ENCODE measurements around the gene SF3B3. TPM values are rescaled to one million over a fixed set of nuclear protein-coding genes. Genes with fewer than 3 reads are reported as not detected.

SF3B3 gene
- total and polyA plus RNA-seq, 2 of the 13 experiments (the other 11 are each of a cell fraction or from before 2014, with no cell fraction given): 157 to 500 TPM

DNA sequence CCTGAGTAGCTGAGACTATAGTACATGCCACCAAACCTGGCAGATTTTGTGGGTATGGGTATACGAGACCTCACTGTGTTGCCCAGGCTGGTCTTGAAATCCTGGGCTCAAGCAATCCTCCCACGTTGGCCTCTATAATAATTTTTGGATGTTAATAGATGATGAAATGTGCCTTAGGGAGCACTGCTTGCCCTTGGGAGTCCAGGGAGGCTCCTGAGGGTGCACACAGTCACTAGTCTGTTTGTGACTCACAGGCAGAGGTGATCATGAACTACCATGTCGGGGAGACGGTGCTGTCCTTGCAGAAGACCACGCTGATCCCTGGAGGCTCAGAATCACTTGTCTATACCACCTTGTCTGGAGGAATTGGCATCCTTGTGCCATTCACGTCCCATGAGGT lies 46.1 kb downstream of the SF3B3 start:
- no peak for ATAC-seq
- intact Hi-C loops (cut with micrococcal nuclease; ENCODE audit: unreplicated experiment): no loop called here
- POLR2A ChIA-PET: interaction anchor here (1.0 kb wide), 1 partner anchor 18 kb away, joined by 3 read pairs; no protein-coding TSS in a partner anchor
- H3K4me3 ChIP-seq (replicated peaks in 1 of 3; ENCODE audit: insufficient read depth in 1 of 3, low read depth in 2 of 3, low read length in 3 of 3): no peak overlapping the region
- no peak overlapping the region for H2AFZ ChIP-seq (ENCODE audit: low read length)
- no peaks in the 10 kb centered on the region for H3K9me3 ChIP-seq (ENCODE audit: low read length)
- WGBS (ENCODE audit: low lambda C conversion rate): 93% methylated on average over 6 of the region's 6 CpGs
- H3K27me3 ChIP-seq (ENCODE audit: control insufficient read depth in 1 of 2, insufficient read depth in 2 of 2, low read length in 2 of 2): no peaks in the 10 kb centered on the region
- peaks cover 65 to 95% of the 10 kb centered on the region in 2 experiments for H3K36me3 ChIP-seq (replicated peaks in 1 of 2; ENCODE audit: control insufficient read depth in 1 of 2, insufficient read depth in 2 of 2, low read length in 2 of 2)
- in situ Hi-C loops (cut with HindIII; ENCODE audit: extremely low pct_ligation_motif_present, low pct_unique_long_range_greater_than_20kb): no loop called here
- H3K9ac ChIP-seq (ENCODE audit: insufficient read depth, low read depth, low read length): no peak overlapping the region
- no peak overlapping the region for H3K27ac ChIP-seq (ENCODE audit: extremely low read length, insufficient read depth, low read length)
- CTCF ChIA-PET (ENCODE audit: low intra/inter-chr PET ratio, low total read pairs): no interaction called here
- H3K4me2 ChIP-seq (ENCODE audit: low read depth, low read length): no peak overlapping the region
- H3K79me2 ChIP-seq (ENCODE audit: insufficient read depth, low read length): no peaks in the 10 kb centered on the region
- peak; percentile 8 for FAIRE-seq
- TF ChIP-seq POLR2A (IDR thresholded peaks at IDR 0.05; ENCODE audit: insufficient read depth in 1 of 2, low read depth in 2 of 2, low read length in 2 of 2) (peak in 1 of 2 experiments; percentile 31; a peak in 1 of 4 replicates), IKZF4 (CRISPR knock-in tag; IDR thresholded peaks at IDR 0.05; ENCODE audit: borderline replicate concordance, low read depth, not compliant biosample characterization) (no peak), ZNF263 (CRISPR knock-in tag; IDR thresholded peaks at IDR 0.05) (peak; percentile 64; the same call in 1 of the 2 replicates), RBM22 (optimal IDR thresholded peaks at IDR 0.05; ENCODE audit: low read length) (peak; percentile 88)
- TF ChIP-seq, protein P1, sequence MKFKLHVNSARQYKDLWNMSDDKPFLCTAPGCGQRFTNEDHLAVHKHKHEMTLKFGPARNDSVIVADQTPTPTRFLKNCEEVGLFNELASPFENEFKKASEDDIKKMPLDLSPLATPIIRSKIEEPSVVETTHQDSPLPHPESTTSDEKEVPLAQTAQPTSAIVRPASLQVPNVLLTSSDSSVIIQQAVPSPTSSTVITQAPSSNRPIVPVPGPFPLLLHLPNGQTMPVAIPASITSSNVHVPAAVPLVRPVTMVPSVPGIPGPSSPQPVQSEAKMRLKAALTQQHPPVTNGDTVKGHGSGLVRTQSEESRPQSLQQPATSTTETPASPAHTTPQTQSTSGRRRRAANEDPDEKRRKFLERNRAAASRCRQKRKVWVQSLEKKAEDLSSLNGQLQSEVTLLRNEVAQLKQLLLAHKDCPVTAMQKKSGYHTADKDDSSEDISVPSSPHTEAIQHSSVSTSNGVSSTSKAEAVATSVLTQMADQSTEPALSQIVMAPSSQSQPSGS (CRISPR knock-in tag; IDR thresholded peaks at IDR 0.05): no peak
- H3K4me1 ChIP-seq (ENCODE audit: insufficient read depth, low read length): no peaks in the 10 kb centered on the region
- H4K20me1 ChIP-seq (ENCODE audit: insufficient read depth, low read length): peaks cover 16% of the 10 kb centered on the region; the same call in 1 of the 2 replicates
- BruUV-seq (replicated peaks): no TSS peak
- DNase-seq (ENCODE audit: low spot score): no peak

DNA sequence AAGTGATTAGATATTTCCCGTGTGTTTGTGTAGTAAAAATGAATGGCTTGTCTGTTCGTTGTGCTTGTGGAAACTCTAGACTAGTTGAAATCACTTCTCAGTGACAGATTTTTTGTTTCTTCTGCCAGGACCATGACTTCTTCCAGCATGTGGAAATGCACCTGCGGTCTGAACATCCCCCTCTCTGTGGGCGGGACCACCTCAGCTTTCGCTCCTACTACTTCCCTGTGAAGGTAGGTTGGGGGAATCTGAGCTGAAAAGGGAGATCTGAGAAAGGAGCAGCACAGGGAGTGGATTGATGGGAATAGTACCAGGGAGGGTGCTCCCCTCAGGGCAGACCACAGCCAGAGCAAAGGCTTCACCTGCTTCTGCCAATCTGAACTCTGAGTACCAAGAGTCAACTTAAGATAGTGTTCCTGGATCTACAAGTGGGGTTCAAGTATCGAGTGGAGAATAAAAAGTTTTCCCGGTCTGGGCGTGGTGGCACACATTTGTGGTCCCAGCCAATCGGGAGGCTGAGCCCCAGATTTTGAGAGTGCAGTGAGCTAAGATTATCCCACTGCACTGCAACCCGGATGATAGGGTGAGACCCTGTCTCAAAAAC lies 47.5 kb downstream of the SF3B3 start:
- no TSS peak for BruUV-seq (replicated peaks)
- Histone ChIP-seq H3K27me3 (ENCODE audit: control insufficient read depth in 1 of 2, insufficient read depth in 2 of 2, low read length in 2 of 2) (no peaks in the 10 kb centered on the region), H3K9me3 (ENCODE audit: low read length) (no peaks in the 10 kb centered on the region), H3K27ac (ENCODE audit: extremely low read length, insufficient read depth, low read length) (no peak overlapping the region), H3K4me2 (ENCODE audit: low read depth, low read length) (no peak overlapping the region), H3K4me1 (ENCODE audit: insufficient read depth, low read length) (no peaks in the 10 kb centered on the region), H3K4me3 (replicated peaks in 1 of 3; ENCODE audit: insufficient read depth in 1 of 3, low read depth in 2 of 3, low read length in 3 of 3) (no peak overlapping the region), H2AFZ (ENCODE audit: low read length) (no peak overlapping the region), H3K36me3 (replicated peaks in 1 of 2; ENCODE audit: control insufficient read depth in 1 of 2, insufficient read depth in 2 of 2, low read length in 2 of 2) (peaks cover 58 to 82% of the 10 kb centered on the region in 2 experiments), H3K9ac (ENCODE audit: insufficient read depth, low read depth, low read length) (no peak overlapping the region), H3K79me2 (ENCODE audit: insufficient read depth, low read length) (no peaks in the 10 kb centered on the region), H4K20me1 (ENCODE audit: insufficient read depth, low read length) (peaks cover 21% of the 10 kb centered on the region; the same call in 1 of the 2 replicates)
- ChIA-PET CTCF (ENCODE audit: low intra/inter-chr PET ratio, low total read pairs) (no interaction called here), POLR2A (no interaction called here)
- 98% methylated on average over 10 of the region's 10 CpGs for WGBS (ENCODE audit: low lambda C conversion rate)
- no peak for FAIRE-seq
- no peak for TF ChIP-seq ZC3H4 (CRISPR knock-in tag; IDR thresholded peaks at IDR 0.05; ENCODE audit: borderline replicate concordance)
- TF ChIP-seq POLR2AphosphoS5 (IDR thresholded peaks at IDR 0.05; ENCODE audit: low read depth, low read length): 0 out of 2 replicates have a peak, but pooled peaks have one; percentile 20
- no peak for TF ChIP-seq ZNF138 (CRISPR knock-in tag; IDR thresholded peaks at IDR 0.05; ENCODE audit: low read depth)
- no peak for TF ChIP-seq FOXA1 (IDR thresholded peaks at IDR 0.05)
- no peak for TF ChIP-seq FOXA1 (CRISPR knock-in tag; IDR thresholded peaks at IDR 0.05)
- TF ChIP-seq, protein P2, sequence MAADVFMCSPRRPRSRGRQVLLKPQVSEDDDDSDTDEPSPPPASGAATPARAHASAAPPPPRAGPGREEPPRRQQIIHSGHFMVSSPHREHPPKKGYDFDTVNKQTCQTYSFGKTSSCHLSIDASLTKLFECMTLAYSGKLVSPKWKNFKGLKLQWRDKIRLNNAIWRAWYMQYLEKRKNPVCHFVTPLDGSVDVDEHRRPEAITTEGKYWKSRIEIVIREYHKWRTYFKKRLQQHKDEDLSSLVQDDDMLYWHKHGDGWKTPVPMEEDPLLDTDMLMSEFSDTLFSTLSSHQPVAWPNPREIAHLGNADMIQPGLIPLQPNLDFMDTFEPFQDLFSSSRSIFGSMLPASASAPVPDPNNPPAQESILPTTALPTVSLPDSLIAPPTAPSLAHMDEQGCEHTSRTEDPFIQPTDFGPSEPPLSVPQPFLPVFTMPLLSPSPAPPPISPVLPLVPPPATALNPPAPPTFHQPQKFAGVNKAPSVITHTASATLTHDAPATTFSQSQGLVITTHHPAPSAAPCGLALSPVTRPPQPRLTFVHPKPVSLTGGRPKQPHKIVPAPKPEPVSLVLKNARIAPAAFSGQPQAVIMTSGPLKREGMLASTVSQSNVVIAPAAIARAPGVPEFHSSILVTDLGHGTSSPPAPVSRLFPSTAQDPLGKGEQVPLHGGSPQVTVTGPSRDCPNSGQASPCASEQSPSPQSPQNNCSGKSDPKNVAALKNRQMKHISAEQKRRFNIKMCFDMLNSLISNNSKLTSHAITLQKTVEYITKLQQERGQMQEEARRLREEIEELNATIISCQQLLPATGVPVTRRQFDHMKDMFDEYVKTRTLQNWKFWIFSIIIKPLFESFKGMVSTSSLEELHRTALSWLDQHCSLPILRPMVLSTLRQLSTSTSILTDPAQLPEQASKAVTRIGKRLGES (CRISPR knock-in tag; IDR thresholded peaks at IDR 0.05; ENCODE audit: borderline replicate concordance): no peak
- DNase-seq (ENCODE audit: low spot score): no peak
- in situ Hi-C loops (cut with HindIII; ENCODE audit: extremely low pct_ligation_motif_present, low pct_unique_long_range_greater_than_20kb): no loop called here
- no peak for ATAC-seq
- intact Hi-C loops (cut with micrococcal nuclease; ENCODE audit: unreplicated experiment): no loop called here
